Measurements from ENCODE around the gene TTC39B. TPM values are rescaled to one million over a fixed set of nuclear protein-coding genes. Genes with fewer than 3 reads are reported as not detected.

The TTC39B gene
- total and polyA plus RNA-seq, 2 donors (not counting 3 experiments of a cell fraction or from before 2014, with no cell fraction given) = 1.0 to 5.4 TPM

- H3K4me2 ChIP-seq (ENCODE audit: insufficient read depth, low read length) = peak overlapping the region; percentile 79
- peak; percentile 35 for FAIRE-seq
- no peak overlapping the region for H3K4me3 ChIP-seq (replicated peaks in 1 of 3; ENCODE audit: insufficient read depth in 1 of 3, low read depth in 1 of 3, low read length in 3 of 3)
- no peaks in the 10 kb centered on the region for H3K27me3 ChIP-seq (ENCODE audit: control insufficient read depth in 2 of 2, insufficient read depth in 2 of 2, low read length in 2 of 2)
- no peak for DNase-seq (ENCODE audit: low read depth, low spot score)
- dilution Hi-C loops (cut with MboI; ENCODE audit: extremely low pct_ligation_motif_present, low sequenced_read_pairs) = no loop called here
- ChIA-PET POLR2A (no interaction called here), CTCF (interaction anchor here (1.0 to 2.6 kb wide), 4 partner anchors 10 to 21 kb away, joined by 3 to 14 read pairs (median 6); no protein-coding TSS in a partner anchor)
- H3K4me1 ChIP-seq (ENCODE audit: control insufficient read depth, extremely low read depth, insufficient read depth, low read length) = peaks cover 33% of the 10 kb centered on the region
- H3K36me3 ChIP-seq (ENCODE audit: control insufficient read depth in 2 of 2, extremely low read depth in 1 of 2, insufficient read depth in 2 of 2, low read length in 2 of 2) = no peaks in the 10 kb centered on the region
- peak overlapping the region; percentile 57 for H3K9ac ChIP-seq (replicated peaks; ENCODE audit: extremely low read depth, insufficient read depth, low read length)
- intact Hi-C loops (cut with micrococcal nuclease) = loop anchor here (1.0 to 5.0 kb wide), 3 partner anchors 56 to 266 kb away; partner anchors contain the start of gene SNAPC3
- no peaks in the 10 kb centered on the region for H4K20me1 ChIP-seq (replicated peaks; ENCODE audit: control insufficient read depth, extremely low read depth, insufficient read depth, low read length)
- no peaks in the 10 kb centered on the region for H3K9me3 ChIP-seq (replicated peaks; ENCODE audit: control insufficient read depth, insufficient read depth, low read length)
- H2AFZ ChIP-seq (ENCODE audit: low read depth, low read length) = no peak overlapping the region
- TF ChIP-seq EZH2 (IDR thresholded peaks at IDR 0.05; ENCODE audit: borderline replicate concordance, low read depth, low read length, severe bottlenecking) = no peak
- TF ChIP-seq, protein P1, sequence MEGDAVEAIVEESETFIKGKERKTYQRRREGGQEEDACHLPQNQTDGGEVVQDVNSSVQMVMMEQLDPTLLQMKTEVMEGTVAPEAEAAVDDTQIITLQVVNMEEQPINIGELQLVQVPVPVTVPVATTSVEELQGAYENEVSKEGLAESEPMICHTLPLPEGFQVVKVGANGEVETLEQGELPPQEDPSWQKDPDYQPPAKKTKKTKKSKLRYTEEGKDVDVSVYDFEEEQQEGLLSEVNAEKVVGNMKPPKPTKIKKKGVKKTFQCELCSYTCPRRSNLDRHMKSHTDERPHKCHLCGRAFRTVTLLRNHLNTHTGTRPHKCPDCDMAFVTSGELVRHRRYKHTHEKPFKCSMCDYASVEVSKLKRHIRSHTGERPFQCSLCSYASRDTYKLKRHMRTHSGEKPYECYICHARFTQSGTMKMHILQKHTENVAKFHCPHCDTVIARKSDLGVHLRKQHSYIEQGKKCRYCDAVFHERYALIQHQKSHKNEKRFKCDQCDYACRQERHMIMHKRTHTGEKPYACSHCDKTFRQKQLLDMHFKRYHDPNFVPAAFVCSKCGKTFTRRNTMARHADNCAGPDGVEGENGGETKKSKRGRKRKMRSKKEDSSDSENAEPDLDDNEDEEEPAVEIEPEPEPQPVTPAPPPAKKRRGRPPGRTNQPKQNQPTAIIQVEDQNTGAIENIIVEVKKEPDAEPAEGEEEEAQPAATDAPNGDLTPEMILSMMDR (IDR thresholded peaks at IDR 0.05; ENCODE audit: extremely low read depth in 1 of 2, insufficient read depth in 1 of 2, low read depth in 1 of 2, low read length in 2 of 2) = no peak
- no peak for TF ChIP-seq POLR2AphosphoS5 (IDR thresholded peaks at IDR 0.05; ENCODE audit: insufficient read depth, low read depth, low read length)
- TF ChIP-seq, protein P2, sequence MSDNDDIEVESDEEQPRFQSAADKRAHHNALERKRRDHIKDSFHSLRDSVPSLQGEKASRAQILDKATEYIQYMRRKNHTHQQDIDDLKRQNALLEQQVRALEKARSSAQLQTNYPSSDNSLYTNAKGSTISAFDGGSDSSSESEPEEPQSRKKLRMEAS (IDR thresholded peaks at IDR 0.05; ENCODE audit: insufficient read depth, insufficient read length) = no peak
- TF ChIP-seq FOS (IDR thresholded peaks at IDR 0.05; ENCODE audit: borderline replicate concordance, insufficient read depth, low read length) = no peak
- no peak for TF ChIP-seq MYC (IDR thresholded peaks at IDR 0.05; ENCODE audit: low read depth, low read length)
- TF ChIP-seq POLR2A (IDR thresholded peaks at IDR 0.05; ENCODE audit: low read depth, low read length) = no peak
- no peak for TF ChIP-seq GATA2 (IDR thresholded peaks at IDR 0.05; ENCODE audit: insufficient read depth, insufficient read length, low read depth, low read length)
- TF ChIP-seq JUN (IDR thresholded peaks at IDR 0.05; ENCODE audit: borderline replicate concordance, insufficient read depth, insufficient read length, low read depth) = no peak
- H3K9me1 ChIP-seq (replicated peaks; ENCODE audit: control insufficient read depth, extremely low read depth, insufficient read depth, low read length) = no peaks in the 10 kb centered on the region
- H3K27ac ChIP-seq (ENCODE audit: insufficient read depth, low read depth, low read length) = peak overlapping the region; percentile 79
- no peaks in the 10 kb centered on the region for H3K79me2 ChIP-seq (ENCODE audit: control insufficient read depth, insufficient read depth, low read length)
- TSS peak; percentile 67 for BruUV-seq (replicated peaks)
Measured at GRCh38 chr9:15156241-15156640, 150.8 kb downstream of the TTC39B start.

Measured in endothelial cell of umbilical vein (primary cell).